Activated CD4-positive, alpha-beta T cell treated with anti-CD3 and anti-CD28 coated beads for 4 hours (primary cell): Measurements from ENCODE around the gene DYNLRB1.

Source experiments
- DNase-seq, 2 donors: peaks; one replicate each; pipeline ENCODE4 v3.0.0-alpha.2; 2020

DYNLRB1 gene

DNA sequence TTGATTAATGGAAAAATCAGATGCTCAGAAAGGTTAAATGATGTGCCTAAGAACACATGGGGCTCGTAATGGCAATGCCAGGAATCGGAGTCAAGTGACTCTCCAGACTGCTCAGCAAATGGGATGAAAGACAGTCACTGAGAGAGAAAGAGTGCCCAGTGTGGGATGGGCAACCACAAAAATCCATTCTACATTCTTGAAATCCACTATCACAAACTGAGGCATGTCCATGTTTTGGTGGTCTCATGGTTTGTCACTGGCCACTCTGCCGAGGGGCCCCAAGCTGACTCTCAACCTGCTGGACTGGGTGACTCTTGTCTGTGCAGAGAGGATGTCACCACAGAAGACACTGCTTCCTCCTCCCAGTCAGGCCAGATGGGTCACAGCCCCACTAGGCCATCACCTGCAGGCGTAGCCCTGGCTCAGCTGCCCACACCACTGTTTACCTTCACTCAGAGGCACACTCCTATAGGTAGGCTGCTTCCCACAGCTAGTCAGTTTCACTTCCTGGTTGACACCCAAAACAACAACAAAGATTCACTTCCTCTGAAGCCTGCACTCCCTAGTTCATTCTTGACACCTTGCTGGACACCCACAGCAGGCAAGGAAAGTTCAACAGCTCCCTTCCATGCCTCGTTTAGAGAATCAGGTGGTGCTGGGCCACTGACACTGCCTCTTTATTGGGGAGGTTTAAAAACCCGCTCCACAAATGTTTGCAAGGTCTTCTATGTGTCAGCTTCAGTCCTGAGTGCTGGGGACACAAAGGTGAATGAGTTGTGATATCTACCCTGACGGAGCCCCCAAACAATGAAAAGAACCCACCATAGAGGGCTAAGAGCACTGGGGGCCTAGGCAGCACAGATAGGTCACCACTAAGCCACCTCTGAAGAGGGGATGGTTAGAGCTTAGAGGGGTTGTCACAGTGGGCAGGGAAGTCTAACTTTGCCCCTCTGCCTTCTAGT, 64.0 kb downstream of the DYNLRB1 start:
- DNase-seq = no peak

DNA sequence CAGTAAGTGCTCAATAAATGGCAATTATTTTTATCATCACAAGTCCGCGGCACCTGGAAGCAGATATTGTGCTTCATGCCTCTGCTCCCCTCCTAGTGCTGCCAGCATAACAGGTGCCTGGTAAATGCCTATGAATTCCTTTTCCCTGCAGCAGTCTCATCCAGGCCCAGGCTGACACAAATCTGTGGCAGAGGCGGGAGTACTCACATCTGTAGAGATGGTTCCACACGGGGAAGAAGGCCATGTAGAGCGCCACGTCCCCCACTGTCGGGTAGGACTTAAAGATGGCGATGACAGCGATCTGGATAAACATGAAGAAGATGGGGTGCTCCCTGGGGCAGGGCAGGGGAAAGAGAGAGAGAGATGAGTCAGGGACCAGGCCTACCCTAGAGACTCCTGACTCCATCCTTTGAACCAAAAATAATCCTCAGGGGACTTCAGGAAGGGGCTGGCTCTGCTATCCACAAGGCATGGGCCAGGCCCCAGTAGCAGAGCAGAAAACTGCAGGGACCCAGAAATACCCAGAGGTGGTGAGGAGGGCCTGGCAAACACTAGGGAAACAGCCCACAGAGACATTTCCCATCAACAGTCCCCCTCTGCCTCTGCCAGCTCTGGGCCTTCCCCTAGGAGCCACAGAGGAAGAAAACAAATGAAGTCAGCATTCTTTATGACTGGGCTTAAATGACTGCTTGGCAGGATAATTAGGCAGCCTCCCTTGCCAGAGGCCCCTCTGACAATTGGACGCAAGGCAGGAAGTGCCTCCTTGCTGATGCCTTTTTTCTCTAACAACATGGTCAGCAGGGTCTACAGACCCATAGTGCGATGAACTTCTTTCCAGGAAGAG, 65.3 kb downstream of the DYNLRB1 start:
- no peak for DNase-seq

DNA sequence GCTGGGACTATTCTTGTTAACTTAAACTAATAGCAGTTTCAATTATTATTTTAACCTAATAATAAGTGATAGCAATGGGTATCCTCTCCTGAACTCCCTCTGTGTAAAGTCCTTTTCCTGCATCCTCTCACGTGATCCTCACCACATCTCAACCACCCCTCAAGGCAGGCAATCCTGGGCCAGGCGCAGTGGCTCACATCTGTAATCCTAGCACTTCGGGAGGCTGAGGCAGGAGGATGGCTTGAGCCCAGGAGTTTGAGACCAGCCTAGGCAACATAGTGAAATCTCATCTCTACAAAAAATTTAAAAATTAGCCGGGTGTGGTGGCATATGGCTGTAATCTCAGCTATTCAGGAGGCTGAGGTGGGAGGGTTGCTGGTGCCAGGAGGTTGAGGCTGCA, 66.0 kb downstream of the DYNLRB1 start:
- DNase-seq = no peak

DNA sequence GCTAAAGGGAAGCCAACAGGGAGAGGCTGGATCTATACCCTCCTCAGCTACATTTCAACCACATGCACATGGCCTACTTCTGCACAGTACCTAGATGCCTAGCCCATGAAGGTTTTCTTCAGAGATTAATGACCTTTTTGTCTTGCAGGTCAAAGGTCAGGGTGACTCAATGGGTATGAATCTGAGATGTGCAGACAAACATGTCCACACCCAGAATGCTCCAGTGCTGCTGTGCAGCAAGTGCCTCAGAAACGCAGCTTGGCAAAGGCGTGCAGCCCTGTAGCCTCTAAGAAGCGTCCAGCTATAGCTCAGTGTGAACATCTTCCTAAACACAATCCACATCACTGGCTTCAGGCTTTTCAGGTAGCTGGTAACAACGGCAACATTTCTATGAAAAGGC, 66.7 kb downstream of the DYNLRB1 start:
- no peak for DNase-seq

DNA sequence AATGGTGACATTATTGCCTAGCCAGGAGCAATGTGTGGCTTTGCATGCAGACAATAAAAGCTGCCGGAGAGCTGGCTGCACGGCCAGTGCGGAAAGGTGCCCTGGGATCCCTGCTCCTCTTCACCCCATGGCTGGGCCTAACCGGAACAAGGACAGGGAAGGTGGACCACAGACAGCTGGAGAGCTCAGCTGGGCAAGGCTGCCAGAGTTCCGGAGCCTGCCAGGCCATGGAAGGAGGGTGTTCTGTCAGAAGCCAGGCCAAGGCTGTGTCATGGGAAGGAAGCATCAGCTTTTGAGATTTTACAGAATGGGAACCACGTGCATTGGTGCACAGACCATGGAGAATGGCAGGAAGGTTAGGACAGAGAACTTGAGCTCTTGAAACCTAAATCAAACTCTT, 67.3 kb downstream of the DYNLRB1 start:
- DNase-seq = no peak

DNA sequence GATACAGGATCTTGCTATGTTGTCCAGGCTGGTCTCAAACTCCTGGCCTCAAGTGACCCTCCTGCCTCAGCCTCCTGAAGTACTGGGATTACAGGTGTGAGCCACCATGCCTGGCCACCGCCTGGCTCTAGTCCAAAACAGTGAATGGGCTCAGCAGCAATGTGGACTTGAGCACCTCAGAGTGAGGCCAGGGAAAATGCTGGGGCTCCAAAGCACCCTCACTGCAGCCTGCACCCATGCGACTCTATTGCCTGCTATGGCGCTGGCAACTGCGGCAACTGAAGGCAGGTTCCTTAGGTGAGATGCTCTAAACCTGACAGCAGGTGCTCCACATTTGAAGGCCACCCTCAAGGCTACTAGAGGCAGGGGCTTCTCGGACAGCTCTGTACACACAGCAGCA, 68.8 kb downstream of the DYNLRB1 start:
- DNase-seq = no peak

DNA sequence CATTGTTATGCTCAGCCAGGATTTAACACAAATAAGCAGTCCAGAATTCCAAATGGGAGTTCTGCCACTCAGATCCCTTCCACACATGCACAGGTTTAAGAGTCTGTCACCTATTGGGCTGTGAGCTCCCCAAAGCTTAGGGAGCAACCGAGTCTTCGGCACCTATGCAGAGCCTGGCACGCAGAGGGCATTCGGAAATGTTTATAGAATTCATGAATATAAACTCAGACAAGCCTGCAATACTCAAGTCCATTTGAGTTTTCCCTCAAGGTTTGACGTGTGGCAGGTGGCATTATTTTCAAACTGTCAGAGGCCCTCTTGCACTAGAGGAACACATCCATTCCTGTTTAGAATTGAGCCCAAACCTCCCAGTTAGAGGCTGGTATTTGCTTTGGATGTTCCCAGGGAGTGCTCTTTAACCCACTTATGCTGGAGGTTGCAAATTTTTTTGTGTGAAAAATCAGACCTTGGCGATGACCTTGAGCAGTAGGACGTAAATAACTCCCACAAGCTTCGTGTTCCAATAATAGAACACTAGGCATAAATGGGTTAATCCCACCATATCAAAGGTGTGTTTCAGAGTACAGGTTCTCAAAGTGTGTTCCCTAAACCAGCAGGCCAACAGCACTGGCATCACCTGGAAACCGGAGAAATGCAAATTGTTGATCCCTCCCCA, 70.4 kb downstream of the DYNLRB1 start:
- DNase-seq = no peak
